Germinal center (tissue), 1 donor: ENCODE measurements around the gene RTN4R.

ENCODE experiments used
- DNase-seq: peaks from one replicate; pipeline ENCODE4 v3.0.0; 2012; ENCODE audit warnings: mixed read lengths, low spot score

Gene RTN4R

GRCh38 chr22:20214853-20215252 lies 53.3 kb downstream of the RTN4R start:
- DNase-seq, result no peak

GRCh38 chr22:20213833-20214708 lies 54.0 kb downstream of the RTN4R start:
- no peak for DNase-seq

DNA sequence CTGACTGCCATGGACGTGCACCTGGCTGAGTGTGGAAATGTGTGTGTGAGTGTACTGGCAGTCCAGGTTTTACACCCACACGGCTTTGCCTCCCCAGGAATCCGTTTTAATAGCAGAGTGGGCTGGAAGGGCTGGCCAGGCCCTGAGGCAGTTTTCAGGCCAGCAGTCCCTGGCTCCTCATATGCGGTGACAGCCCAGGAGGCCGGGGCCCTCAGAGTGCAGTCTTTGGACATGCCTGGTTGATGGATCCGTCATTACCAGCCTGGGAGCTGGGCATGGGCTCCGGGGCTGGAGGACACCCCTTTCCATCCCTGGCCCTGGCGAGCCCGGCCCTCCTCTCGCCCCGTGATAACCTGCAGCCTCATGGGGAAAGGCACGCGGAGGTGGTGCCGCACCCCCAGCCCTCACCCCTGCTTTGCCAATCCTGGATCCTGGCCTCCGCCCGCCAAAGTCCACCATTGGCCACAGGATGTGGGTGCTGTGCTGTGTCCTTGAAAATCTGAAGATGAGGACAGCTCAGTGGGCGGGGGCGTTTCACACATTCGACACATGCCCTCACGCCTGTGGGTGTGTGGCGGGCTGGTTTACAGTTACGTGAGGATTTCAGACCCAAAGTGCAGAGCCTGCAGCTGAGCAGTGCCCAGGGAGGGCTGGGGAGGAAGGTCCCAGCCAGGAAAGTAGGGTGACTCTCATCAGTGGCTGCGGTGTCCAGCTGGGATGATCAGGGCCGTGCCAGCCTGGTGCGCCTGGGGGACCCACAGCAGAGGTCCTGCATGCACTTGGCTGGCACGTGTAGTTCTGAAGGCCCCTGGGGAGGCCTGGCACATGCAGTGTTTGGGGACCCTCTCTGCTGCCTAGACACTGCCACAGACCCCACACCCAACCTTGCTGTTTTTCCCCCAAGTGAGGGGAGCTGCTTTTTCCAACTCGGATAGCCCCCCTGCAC lies 55.1 kb downstream of the RTN4R start:
- DNase-seq, result no peak

GRCh38 chr22:20211997-20212753 lies 55.9 kb downstream of the RTN4R start:
- no peak for DNase-seq

- DNase-seq, result no peak
These were observed 56.6 kb downstream of the RTN4R start for GRCh38 chr22:20211409-20211996.

DNA sequence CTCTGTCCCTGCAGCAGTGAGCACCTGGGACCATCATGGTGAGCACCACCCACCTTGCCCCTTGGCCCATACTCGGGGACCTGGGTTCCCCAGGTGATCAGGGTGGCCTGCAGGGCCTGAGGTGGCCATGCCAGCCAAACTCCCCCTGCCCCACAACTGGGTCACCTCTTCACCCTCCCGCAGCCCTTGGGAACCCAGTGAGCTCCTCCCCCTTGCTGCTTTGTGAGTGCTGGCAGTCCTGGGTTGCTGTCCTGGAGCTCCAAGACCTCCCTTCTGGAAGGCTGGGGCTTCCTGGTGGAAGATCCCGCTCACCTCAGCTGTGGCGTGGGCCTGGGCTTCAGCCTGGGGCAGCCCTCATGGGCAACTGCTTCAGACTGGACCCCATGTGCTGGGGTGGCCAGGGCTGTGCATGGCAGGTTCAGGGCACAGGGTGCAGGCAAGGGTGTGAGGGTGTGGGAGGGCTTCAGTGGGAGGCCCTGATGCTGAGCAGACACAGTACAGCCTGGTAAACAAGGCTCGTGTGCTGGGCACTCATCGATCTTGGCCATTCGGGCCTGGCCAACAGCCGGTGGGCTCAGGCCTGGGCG lies 57.6 kb downstream of the RTN4R start:
- no peak for DNase-seq

- DNase-seq, result no peak
These were observed 58.3 kb downstream of the RTN4R start for GRCh38 chr22:20209761-20210250.

- no peak for DNase-seq
These were observed 59.3 kb downstream of the RTN4R start for GRCh38 chr22:20208713-20209310.

- no peak for DNase-seq
These were observed 60.7 kb downstream of the RTN4R start for GRCh38 chr22:20207277-20208025.

DNA sequence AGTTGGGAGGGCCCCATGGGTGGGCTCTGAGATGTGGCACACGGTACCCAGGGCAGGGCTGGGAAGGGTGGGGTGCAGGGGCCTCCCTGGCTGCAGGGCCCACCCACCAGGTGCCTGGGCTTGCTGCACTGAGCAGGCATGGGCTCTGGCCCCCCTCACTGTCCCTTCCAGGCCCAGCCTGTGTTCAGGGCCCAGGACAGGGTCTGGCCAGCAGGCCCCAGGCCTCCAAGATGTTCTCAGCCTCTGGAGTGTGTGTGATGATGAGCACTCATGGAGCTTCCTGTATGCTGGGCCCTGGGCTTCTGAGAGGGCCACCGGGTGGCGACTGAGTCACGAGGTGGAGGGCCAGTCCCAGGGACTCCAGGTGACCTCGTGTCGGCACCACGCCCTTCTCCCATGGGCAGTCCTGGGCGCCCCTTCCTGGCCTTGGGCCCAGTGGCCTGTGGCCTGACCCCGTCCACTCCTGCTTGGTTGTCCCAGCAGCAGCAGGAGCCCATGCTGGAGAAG lies 61.4 kb downstream of the RTN4R start:
- DNase-seq, result no peak

- peak; percentile 47 for DNase-seq
These were observed 62.0 kb downstream of the RTN4R start for GRCh38 chr22:20205964-20206708.

- no peak for DNase-seq
These were observed 62.6 kb downstream of the RTN4R start for GRCh38 chr22:20205464-20205963.

GRCh38 chr22:20204806-20205205 lies 63.3 kb downstream of the RTN4R start:
- no peak for DNase-seq

DNA sequence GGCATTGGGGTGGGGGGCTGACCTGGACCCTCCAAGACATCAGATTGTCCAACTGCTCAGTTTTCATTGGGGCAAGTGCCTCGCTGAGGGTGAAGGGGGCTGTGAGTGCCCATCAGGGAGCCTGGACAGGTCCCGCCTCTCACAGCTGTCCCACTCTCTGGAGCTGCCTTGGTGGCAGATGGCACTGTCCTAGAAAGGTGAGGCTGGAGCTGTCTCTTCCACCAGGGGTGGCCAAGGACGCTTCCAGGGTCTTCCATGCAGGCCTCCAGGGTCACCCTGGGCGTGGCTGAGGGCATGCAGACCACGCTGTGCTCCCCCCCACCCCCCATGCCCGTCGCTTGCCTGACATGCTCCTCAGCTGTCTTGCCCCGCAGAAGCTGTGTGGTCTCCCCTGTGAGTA lies 63.8 kb downstream of the RTN4R start:
- no peak for DNase-seq

- no peak for DNase-seq
These were observed 64.4 kb downstream of the RTN4R start for GRCh38 chr22:20203552-20204201.

DNA sequence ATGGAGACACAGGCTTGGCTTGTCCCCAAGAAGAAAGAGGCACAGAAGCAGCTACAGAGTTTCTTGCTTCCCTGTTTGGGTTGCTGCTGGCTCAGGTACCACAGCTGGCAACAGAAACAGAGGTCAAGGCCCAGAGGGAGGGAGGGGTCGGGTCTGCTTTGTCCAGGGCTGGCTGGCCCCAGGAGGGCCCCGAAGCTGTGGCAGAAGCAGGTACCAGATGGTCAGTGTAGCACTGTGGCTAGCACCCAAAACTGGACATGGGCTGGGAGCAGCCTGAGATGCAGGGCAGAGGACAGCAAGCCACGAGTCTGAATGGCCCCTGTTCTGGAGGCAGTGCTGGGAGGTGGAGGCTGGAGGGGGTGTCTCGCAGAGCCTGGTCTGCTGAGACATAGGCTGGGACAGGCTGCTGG lies 65.0 kb downstream of the RTN4R start:
- no peak for DNase-seq

DNA sequence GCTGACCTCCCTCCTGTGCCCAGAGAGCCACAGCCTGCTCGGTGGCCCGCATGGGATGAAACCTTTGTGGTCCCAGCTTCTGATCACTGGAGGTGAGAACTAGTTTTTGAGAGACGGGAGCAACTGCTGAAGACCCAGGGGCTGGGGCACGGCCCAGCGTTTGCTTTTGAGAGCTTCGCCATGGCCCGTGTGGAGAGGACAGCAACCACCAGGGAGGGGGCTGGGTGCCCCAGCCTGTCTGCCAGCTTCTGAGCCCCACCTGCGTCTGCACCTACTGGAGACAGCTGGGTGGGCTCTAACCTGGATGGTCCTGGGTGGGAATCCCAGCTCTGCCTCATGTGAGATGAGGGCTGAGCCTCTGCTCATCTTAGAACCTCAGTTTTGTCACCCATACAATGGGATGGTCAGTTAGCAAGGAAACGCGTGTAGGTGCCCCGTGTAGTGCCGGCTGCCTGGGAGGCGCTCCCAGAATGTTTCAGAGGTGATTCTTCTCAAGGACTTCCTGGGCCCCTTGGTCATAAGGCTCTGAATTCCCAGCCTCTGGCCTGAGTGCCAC lies 66.2 kb downstream of the RTN4R start:
- no peak for DNase-seq

DNA sequence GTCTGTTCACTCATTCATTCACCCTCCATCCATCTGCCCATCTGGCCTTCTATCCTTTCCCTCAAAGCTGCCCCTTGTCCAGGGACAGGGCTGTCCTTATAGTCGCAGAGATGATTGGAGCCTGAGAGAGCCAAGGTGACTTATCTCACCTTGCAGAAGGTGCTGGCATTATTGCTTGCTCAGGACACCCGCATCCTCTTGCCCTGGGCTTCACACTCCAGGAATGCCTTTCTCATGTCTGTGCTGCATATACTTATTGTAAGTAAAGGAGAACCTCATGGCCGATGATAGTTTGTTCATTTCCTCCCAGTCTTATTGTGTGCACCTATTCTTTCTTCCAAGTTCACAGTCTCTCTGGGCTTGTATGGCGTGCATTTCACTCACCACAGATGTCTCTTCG lies 68.2 kb downstream of the RTN4R start:
- DNase-seq, result no peak
